Fibroblast of upper back skin (primary cell): ENCODE measurements around the gene TSR1.

Experiments used
- DNase-seq: peaks from one replicate; pipeline ENCODE4 v3.0.0-alpha.2; 2013

TSR1 gene

DNA sequence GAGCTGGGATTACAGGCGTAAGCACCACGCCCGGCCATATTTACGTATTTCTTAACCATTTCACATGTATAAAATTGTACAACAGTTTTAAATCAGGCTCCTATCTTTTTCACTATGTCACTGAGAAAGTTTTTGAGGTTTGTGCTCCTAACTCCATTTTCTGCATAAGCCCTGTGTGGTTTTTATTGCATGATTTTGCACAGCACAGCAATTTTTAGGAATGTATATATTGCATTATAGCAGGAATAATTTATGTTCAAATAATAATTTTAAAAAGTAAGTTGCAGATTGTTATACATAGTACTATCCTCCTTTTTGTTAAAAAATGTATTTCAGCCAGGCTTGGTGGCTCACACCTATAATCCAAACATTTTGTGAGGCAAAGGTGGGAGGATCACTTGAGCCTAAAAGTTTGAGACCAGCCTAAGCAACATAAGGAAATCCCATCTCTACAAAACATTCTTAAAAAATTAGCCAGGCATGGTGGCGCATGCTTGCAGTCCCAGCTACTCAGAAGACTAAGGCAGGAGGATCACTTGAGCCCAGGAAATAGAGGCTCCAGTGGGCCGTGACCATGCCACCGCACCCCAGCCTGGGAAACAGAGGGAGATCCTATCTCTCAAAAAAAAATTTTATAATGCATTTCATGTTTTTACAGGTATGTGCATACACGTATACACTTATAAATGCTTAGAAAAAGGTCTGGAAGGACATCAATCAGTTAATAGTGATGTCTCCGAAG, 58.7 kb downstream of the TSR1 start:
- no peak for DNase-seq

DNA sequence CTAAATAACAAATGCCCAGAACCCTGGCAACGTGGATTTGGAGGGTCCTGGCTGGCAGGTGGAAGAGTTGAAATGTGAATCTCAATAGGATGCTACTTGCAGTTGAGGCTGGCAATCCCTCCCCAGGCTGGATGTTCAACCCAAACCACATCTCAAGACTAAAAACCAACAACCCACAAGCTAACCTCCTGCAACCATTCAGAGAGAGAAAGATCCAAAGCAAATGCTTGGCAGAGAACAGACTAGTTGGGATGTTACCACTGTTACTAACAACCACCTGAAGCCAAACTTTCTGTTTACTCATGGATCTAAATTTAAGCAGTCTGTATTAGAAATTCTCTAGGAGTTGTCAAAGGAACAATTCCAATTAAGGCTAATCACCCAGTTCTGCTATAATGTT, 60.5 kb downstream of the TSR1 start:
- no peak for DNase-seq

DNA sequence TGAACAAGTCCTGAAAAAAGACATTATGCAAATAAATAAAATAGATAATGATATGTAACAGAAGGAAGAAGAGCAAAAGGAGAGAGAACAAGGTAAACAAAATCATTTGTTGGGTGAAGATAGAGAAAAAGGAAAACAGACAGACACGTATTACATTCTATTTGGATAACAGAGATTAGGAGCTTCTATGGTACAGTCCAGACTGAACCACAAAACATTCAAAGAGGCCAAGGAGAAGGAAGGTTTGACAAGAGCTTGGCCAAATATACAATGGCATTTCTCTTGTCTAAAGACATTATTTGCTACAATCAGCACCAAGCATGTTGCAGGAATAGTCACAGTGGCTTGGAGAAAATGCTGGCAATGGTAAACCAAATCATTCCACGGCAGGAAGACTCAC, 61.8 kb downstream of the TSR1 start:
- DNase-seq, result no peak
